H1 (cell line): ENCODE data around the gene PRX. TPM values are rescaled to one million over a fixed set of nuclear protein-coding genes. Genes with fewer than 3 reads are reported as not detected.

Experiments used
- CTCF ChIA-PET: fragments of 300-600 bp; sonication (Branson Sonifier 250); formaldehyde crosslinking; loops from one replicate; lab custom pipeline; 2021; ENCODE audit not compliant: partially characterized antibody; lab: Charles Lee
- POLR2A ChIA-PET: fragments of 300-600 bp; sonication (Branson Sonifier 250); formaldehyde crosslinking; loops from one replicate; lab custom pipeline; 2021; ENCODE audit warnings: inconsistent platforms; ENCODE audit not compliant: partially characterized antibody; lab: Charles Lee
- DNase-seq, 2 experiments: peaks; one replicate each; pipeline versions ENCODE4 v3.0.0 to v3.0.0-alpha.2; 2010 to 2022; ENCODE audit warnings: low spot score in 2 of 2, low read depth in 1 of 2, mixed read lengths in 1 of 2
- FAIRE-seq: peaks from 2 replicates; lab custom pipeline; 2011; peaks lifted over from hg19 to GRCh38; lab: Jason Lieb, UNC
- H2AFZ ChIP-seq: 2 replicates; pipeline ENCODE4 v1.8.1; 2012; ENCODE audit warnings: low read length, inconsistent platforms
- H2AK5ac ChIP-seq: 2 replicates; pipeline ENCODE4 v1.6.1; 2013; ENCODE audit warnings: low read depth, low read length
- H2BK120ac ChIP-seq: replicated peaks from 2 replicates; pipeline ENCODE3; 2013; ENCODE audit warnings: low read depth, low read length, inconsistent platforms
- H2BK12ac ChIP-seq: 2 replicates; pipeline ENCODE4 v1.6.1; 2013; ENCODE audit warnings: low read depth, low read length
- H2BK15ac ChIP-seq: 2 replicates; pipeline ENCODE4 v1.6.1; 2013; ENCODE audit warnings: low read length
- H2BK20ac ChIP-seq: 2 replicates; pipeline ENCODE4 v1.6.1; 2013; ENCODE audit warnings: low read length
- H2BK5ac ChIP-seq: 2 replicates; pipeline ENCODE4 v1.6.1; 2013; ENCODE audit warnings: low read depth, low read length
- H3K14ac ChIP-seq: 2 replicates; pipeline ENCODE4 v1.6.1; 2013; ENCODE audit warnings: inconsistent platforms; ENCODE audit not compliant: insufficient read length
- H3K18ac ChIP-seq: 2 replicates; pipeline ENCODE4 v1.6.1; 2013; ENCODE audit warnings: low read length; ENCODE audit errors: extremely low read depth
- H3K23ac ChIP-seq: 2 replicates; pipeline ENCODE4 v1.6.1; 2013; ENCODE audit warnings: inconsistent platforms; ENCODE audit not compliant: insufficient read length
- H3K23me2 ChIP-seq: 2 replicates; pipeline ENCODE4 v1.6.1; 2013; ENCODE audit warnings: low read depth, low read length
- H3K27ac ChIP-seq: 2 replicates; pipeline ENCODE4 v1.6.1; 2011; ENCODE audit warnings: low read depth, low read length, inconsistent platforms
- H3K27me3 ChIP-seq, 4 experiments: replicated peaks in 1 of 4; 1 replicate in 1 of 4; 2 replicates in 3 of 4; pipeline versions ENCODE4 v1.6.1 to v1.8.1; 2011 to 2013; ENCODE audit warnings: low read length in 3 of 4, mild to moderate bottlenecking in 3 of 4, inconsistent platforms in 2 of 4, mixed read lengths in 2 of 4, moderate library complexity in 1 of 4; ENCODE audit not compliant: control insufficient read depth in 3 of 4, insufficient read depth in 3 of 4; ENCODE audit errors: extremely low read depth in 1 of 4
- H3K36me3 ChIP-seq, 4 experiments: 2 replicates each; pipeline versions ENCODE4 v1.6.1 to v1.8.1; 2011 to 2013; ENCODE audit warnings: mild to moderate bottlenecking in 4 of 4, low read length in 3 of 4, moderate library complexity in 2 of 4, control low read depth in 1 of 4, inconsistent platforms in 1 of 4; ENCODE audit not compliant: insufficient read depth in 4 of 4, control insufficient read depth in 2 of 4
- H3K4ac ChIP-seq: replicated peaks from 2 replicates; pipeline ENCODE3; 2013; ENCODE audit warnings: low read length, low read depth, mixed read lengths, inconsistent platforms; ENCODE audit not compliant: insufficient read length
- H3K4me1 ChIP-seq, 4 experiments: replicated peaks in 1 of 4; 1 replicate in 1 of 4; 2 replicates in 3 of 4; pipeline versions ENCODE4 v1.6.1 to v1.8.1; 2011 to 2013; ENCODE audit warnings: low read length in 3 of 4, inconsistent platforms in 2 of 4, mixed read lengths in 1 of 4; ENCODE audit not compliant: insufficient read depth in 4 of 4, control insufficient read depth in 3 of 4
- H3K4me2 ChIP-seq, 2 experiments: 2 replicates each; pipeline versions ENCODE4 v1.6.1 to v1.8.1; 2011 to 2013; ENCODE audit warnings: low read depth in 2 of 2, low read length in 2 of 2, control low read depth in 1 of 2, inconsistent platforms in 1 of 2, mild to moderate bottlenecking in 1 of 2; ENCODE audit not compliant: insufficient read depth in 1 of 2
- H3K4me3 ChIP-seq, 4 experiments: fragments of 200-600, 300-600 bp in 1 of 4; sonication (generic), shearing (Covaris generic), sonication (Bioruptor Twin) in 1 of 4; 2 replicates each; pipeline versions ENCODE4 v1.5.1 to v1.8.1; 2011 to 2016; ENCODE audit warnings: low read length in 4 of 4, low read depth in 3 of 4, control low read depth in 2 of 4, inconsistent platforms in 2 of 4, mild to moderate bottlenecking in 2 of 4, mixed read lengths in 1 of 4, moderate library complexity in 1 of 4; ENCODE audit not compliant: insufficient read depth in 2 of 4; ENCODE audit errors: extremely low read depth in 1 of 4
- H3K56ac ChIP-seq: replicated peaks from 2 replicates; pipeline ENCODE3; 2013; ENCODE audit warnings: low read depth, mild to moderate bottlenecking, mixed read lengths, low read length, inconsistent platforms; ENCODE audit not compliant: insufficient read length
- H3K79me1 ChIP-seq: 2 replicates; pipeline ENCODE4 v1.6.1; 2013; ENCODE audit warnings: low read depth, low read length, control low read depth
- H3K79me2 ChIP-seq, 2 experiments: 2 replicates each; pipeline versions ENCODE4 v1.6.1 to v1.8.1; 2012 to 2013; ENCODE audit warnings: low read length in 2 of 2, mild to moderate bottlenecking in 2 of 2, inconsistent platforms in 1 of 2; ENCODE audit not compliant: insufficient read depth in 2 of 2, control insufficient read depth in 1 of 2
- H3K9ac ChIP-seq, 4 experiments: replicated peaks in 1 of 4; 1 replicate in 1 of 4; 2 replicates in 3 of 4; pipeline versions ENCODE4 v1.6.1 to v1.8.1; 2011 to 2013; ENCODE audit warnings: low read depth in 3 of 4, low read length in 3 of 4, control low read depth in 2 of 4, mild to moderate bottlenecking in 2 of 4, moderate library complexity in 2 of 4, inconsistent platforms in 1 of 4; ENCODE audit errors: extremely low read depth in 1 of 4
- H3K9me3 ChIP-seq, 2 experiments: 2 replicates each; pipeline versions ENCODE4 v1.6.1 to v1.8.1; 2012 to 2013; ENCODE audit warnings: mild to moderate bottlenecking in 2 of 2, moderate library complexity in 2 of 2, control low read depth in 1 of 2, inconsistent platforms in 1 of 2, low read depth in 1 of 2, low read length in 1 of 2, mixed read lengths in 1 of 2; ENCODE audit not compliant: insufficient read depth in 2 of 2
- H4K20me1 ChIP-seq, 2 experiments: replicated peaks in 1 of 2; 2 replicates each; pipeline versions ENCODE3 to v1.8.1; 2011 to 2013; ENCODE audit warnings: inconsistent platforms in 2 of 2, low read length in 2 of 2, mild to moderate bottlenecking in 1 of 2; ENCODE audit not compliant: insufficient read depth in 2 of 2, control insufficient read depth in 1 of 2
- H4K5ac ChIP-seq: 2 replicates; pipeline ENCODE4 v1.6.1; 2013; ENCODE audit warnings: low read length, low read depth, mixed read lengths, inconsistent platforms; ENCODE audit not compliant: insufficient read length
- H4K8ac ChIP-seq: 2 replicates; pipeline ENCODE4 v1.8.0; 2013; ENCODE audit warnings: mild to moderate bottlenecking, moderate library complexity, low read length, inconsistent platforms; ENCODE audit not compliant: insufficient read depth; ENCODE audit errors: extremely low read depth
- H4K91ac ChIP-seq: replicated peaks from 2 replicates; pipeline ENCODE3; 2013; ENCODE audit warnings: low read length, mixed read lengths, inconsistent platforms; ENCODE audit not compliant: insufficient read length
- CTCF ChIP-seq, 3 experiments: IDR thresholded peaks; 1 replicate in 2 of 3; 2 replicates in 1 of 3; pipeline versions ENCODE4 v1.5.1 to v1.6.1; 2011; ENCODE audit warnings: low read length in 3 of 3, mild to moderate bottlenecking in 3 of 3, inconsistent platforms in 2 of 3, low read depth in 1 of 3, moderate library complexity in 1 of 3; ENCODE audit not compliant: insufficient read depth in 1 of 3; ENCODE audit errors: control extremely low read depth in 1 of 3
- PHF8 ChIP-seq: fragments of 200-600 bp; sonication (generic); conservative IDR thresholded peaks from 2 replicates; pipeline ENCODE4 v1.7.1; 2012; ENCODE audit warnings: low read depth, mild to moderate bottlenecking, inconsistent platforms, low read length, moderate library complexity
- USF2 ChIP-seq: IDR thresholded peaks from 2 replicates; pipeline ENCODE4 v1.6.1; 2011; ENCODE audit warnings: low read length, improper control_type of control experiment
- WGBS, 2 experiments: shearing (Covaris generic) in 1 of 2; methylation state at CpG; one replicate each; pipeline versions ENCODE4 v1.1.6 to v1.1.7; 2013 to 2015; ENCODE audit warnings: low lambda C conversion rate in 2 of 2, mixed read lengths in 2 of 2, inconsistent platforms in 1 of 2, low coverage in 1 of 2, missing lambda C conversion rate in 1 of 2; ENCODE audit not compliant: insufficient replicate concordance in 2 of 2, insufficient coverage in 1 of 2, insufficient read length in 1 of 2; ENCODE audit errors: extremely low coverage in 1 of 2, missing lambda C conversion rate in 1 of 2; 5-methylcytosine and 5-hydroxymethylcytosine counted together
- polyA plus RNA-seq, 7 experiments: library from polyadenylated mRNA; depleted of rRNA in 3 of 7; stranded (reverse) in 5 of 7; unstranded in 2 of 7; fragments of >200 nt in 5 of 7; fragments of 200-250 nt in 2 of 7; gene quantifications; 1 replicate in 5 of 7; 2 replicates in 1 of 7; 4 replicates in 1 of 7; pipeline versions ENCODE4 v1.2.1 to v1.2.3, GENCODE V29; 2011 to 2013; ENCODE audit warnings: missing spikeins in 2 of 7, mixed read lengths in 2 of 7
- total RNA-seq: library from RNA; stranded (reverse); fragmentation: NEBNext Ultra II Directional; extraction: Animal tissue kit (Norgen Biotek cat#: 25700); gene quantifications from 2 replicates; pipeline ENCODE4 v1.2.1, GENCODE V29; 2021

Gene PRX
- total and polyA plus RNA-seq, 2 of the 8 experiments (the other 6 are each of a cell fraction or from before 2014, with no cell fraction given): 2.8 to 5.8 TPM

- Histone ChIP-seq H2BK5ac (no peak overlapping the region), H3K56ac (no peak overlapping the region), H3K79me2 (no peaks in the 10 kb centered on the region), H3K23me2 (no peaks in the 10 kb centered on the region; the same call in 1 of the 2 replicates), H3K23ac (no peak overlapping the region), H2BK15ac (no peak overlapping the region), H3K4me1 (peaks cover 0 to 12% (median 8%) of the 10 kb centered on the region in 4 experiments; a peak in 6 of 7 replicates), H2BK20ac (no peak overlapping the region), H3K14ac (no peak overlapping the region), H3K9me3 (no peaks in the 10 kb centered on the region), H2BK12ac (no peak overlapping the region), H3K36me3 (peaks cover 10 to 55% (median 18%) of the 10 kb centered on the region in 4 experiments; a peak in 7 of 8 replicates), H2AK5ac (no peak overlapping the region), H4K8ac (no peak overlapping the region), H3K18ac (no peak overlapping the region), H2AFZ (no peak overlapping the region), H3K4me2 (no peak overlapping the region), H3K27ac (no peak overlapping the region), H3K27me3 (no peaks in the 10 kb centered on the region), H2BK120ac (no peak overlapping the region), H3K9ac (no peak overlapping the region; a peak in 1 of 7 replicates), H4K20me1 (peaks cover 0 to 4% of the 10 kb centered on the region in 2 experiments), H3K79me1 (no peaks in the 10 kb centered on the region), H4K5ac (no peak overlapping the region), H3K4ac (no peak overlapping the region), H3K4me3 (no peak overlapping the region), H4K91ac (no peak overlapping the region)
- ChIA-PET POLR2A (interaction anchor here (0.7 to 3.2 kb wide), 8 partner anchors 10 to 55 kb away, joined by 3 to 25 read pairs (median 4); partner anchors contain the start of genes HIPK4 and SERTAD1), CTCF (interaction anchor here (0.5 to 3.0 kb wide), 7 partner anchors 9 to 325 kb away, joined by 3 to 16 read pairs (median 3); no protein-coding TSS in a partner anchor)
- DNase-seq (no peak), FAIRE-seq (no peak)
- 85% methylated on average over 7 of the region's 7 CpGs; no CpG with 5 or more reads in 1 of the 2 experiments for WGBS, 2 experiments
- TF ChIP-seq USF2 (no peak), PHF8 (no peak), CTCF (IDR thresholded peaks at IDR 0.05; ENCODE audit: control extremely low read depth in 1 of 3, insufficient read depth in 1 of 3, low read depth in 1 of 3, low read length in 3 of 3) (no peak)
Observed at GRCh38 chr19:40370997-40371801, 42.0 kb downstream of the PRX start.
